ENCODE results near the gene TRAPPC10.

Gene TRAPPC10

DNA sequence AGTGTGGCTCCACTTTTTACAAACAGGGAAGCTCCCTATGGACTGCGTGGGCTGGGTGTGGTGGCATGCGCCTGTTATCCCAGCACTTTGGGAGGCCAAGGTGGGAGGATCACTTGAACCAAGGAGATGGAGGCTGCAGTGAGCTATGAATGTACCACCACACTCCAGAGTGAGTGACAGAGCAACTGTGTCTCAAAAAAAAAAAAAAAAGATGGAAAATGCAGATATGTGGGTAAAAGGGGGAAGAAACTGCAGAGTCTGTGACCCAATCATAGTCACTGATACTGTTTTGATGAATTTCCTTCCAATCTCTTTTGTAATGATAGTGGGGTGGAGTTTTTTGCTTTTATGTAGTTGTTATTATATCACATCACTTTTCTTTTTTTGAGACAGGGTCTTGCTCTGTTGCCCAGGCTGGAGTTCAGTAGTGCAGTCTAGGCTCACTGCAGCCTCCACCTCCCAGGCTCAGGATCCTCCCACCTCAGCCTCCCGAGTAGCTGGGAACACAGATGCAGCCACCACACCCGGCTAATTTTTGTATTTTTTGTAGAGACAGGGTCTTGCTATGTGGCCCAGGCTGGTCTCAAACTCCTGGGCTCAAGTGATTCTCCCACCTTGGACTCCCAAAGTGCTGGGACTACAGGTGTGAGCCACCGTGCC lies 8.7 kb upstream of the TRAPPC10 start:
- DNase-seq (ENCODE audit: low read depth) = no peak

DNA sequence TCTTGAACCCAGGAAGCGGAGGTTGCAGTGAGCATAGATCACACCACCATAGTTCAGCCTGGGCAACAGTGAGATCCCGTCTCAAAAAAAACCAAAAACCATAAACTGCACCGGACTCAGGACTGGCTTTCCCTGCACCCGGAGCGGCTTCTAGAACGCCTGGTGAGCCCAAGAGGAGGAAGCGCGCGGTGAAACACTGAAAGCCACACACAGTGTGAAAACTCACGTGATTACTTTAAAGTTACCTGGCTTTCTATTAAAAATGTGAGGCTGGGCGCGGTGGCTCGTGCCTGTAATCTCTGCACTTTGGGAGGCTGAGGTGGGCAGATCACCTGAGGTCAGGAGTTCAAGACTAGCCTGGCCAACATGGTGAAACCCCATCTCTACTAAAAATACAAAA lies 7.0 kb upstream of the TRAPPC10 start:
- no peak for DNase-seq (ENCODE audit: low read depth)

DNA sequence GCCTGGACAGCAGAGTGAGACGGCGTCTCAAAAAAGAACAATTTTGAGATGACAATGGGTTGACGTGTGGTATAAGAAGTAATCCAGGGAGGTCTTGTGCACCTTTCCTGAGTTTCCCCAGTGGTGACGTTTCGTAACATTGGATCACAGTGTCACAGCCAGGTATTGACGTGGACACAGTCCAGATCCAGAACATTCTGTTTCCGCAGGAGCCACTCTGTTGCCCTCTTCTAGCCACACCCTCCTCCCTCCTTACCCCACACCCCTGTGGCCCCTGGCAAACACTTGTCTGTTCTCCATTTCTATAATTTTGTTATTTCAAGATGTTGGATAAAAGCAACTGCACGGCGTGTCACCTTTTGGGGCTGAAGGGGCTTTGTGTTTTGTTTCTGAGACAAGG lies 6.5 kb upstream of the TRAPPC10 start:
- DNase-seq (ENCODE audit: low read depth) = no peak

DNA sequence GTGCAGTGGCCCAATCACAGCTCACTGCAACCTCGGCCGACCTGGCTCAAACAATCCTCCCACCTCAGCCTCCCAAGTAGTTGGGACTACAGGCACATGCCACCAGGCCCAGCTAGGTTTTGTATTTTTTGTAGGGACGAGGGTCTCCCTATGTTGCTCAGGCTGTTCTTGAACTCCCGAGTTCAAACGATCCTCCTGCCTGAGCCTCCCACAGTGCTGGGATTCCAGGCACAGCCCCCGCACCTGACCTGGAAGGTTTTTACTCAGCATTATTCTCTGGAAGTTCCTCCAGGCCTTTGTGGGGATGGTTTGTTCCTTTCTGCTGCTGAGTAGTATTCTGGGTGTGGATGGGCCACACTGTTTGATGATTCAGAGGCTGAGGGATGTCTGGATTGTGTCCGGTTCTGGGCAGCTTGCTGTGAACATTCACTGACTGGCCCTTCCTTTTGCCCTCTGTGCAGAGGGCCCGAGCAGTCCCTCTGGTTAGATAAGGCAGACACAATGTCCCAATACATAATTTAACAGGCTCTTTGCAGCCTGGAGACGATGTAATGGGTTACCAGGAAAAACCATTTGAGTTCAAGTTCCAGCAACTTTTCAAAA lies 6.0 kb upstream of the TRAPPC10 start:
- DNase-seq (ENCODE audit: low read depth) = peak; percentile 91

DNA sequence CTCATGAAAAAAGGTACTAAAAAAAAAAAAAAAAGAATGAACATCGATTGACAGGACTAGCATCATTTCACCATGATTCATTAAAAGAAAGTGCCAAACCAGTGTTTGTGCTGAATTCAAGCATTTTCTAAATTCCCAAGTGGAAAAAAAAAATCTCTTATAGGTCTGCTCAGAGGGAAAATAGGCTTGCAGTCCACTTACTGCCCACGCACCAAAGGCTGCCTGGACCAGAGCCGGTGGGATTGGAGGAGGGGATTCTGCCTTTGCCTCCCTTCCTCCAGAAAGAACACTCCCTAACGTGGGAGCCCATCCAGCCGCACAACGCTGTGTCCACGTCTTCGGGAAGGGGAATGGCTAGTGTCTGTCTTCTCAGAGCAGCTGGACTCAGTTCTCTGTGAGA lies 5.5 kb upstream of the TRAPPC10 start:
- peak; percentile 38 for DNase-seq (ENCODE audit: low read depth)

DNA sequence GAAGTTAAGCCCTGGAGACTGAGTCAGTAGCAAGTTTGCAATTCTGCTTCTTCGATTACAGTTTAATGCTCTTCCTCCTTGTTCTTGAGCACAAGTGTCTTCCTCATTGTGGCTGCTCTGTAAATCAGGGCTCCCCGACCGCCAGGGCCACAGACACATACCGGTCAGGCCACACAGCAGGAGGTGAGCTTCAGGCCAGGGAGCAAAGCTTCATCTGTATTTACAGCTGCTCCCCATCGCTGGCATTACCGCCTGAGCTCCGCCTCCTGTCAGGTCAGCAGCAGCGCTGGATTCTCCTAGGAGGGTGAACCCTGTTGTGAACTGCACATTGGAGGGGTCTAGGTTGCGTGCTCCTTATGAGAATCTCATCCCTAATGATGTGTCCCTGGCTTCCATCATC lies 1.7 kb upstream of the TRAPPC10 start:
- DNase-seq (ENCODE audit: low read depth) = no peak

DNA sequence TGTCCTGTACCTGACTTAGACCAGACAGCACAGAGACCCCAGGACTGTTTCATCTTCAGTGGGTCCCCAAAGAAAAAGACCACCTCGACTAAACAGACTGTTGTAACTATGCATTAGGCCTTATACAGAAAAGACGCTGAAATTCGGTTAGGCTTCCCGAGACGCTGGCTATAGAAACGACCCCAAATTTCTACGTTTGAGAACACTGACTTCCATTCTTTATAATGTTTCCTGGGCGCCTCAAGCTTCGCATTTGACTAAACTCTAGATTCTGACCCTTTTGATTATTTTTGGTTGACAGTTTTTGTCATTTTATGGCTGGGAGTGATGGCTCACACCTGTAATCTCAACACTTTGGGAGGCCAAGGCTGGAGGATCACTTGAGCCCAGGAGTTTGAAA lies 986 bp upstream of the TRAPPC10 start:
- no peak for DNase-seq (ENCODE audit: low read depth)

DNA sequence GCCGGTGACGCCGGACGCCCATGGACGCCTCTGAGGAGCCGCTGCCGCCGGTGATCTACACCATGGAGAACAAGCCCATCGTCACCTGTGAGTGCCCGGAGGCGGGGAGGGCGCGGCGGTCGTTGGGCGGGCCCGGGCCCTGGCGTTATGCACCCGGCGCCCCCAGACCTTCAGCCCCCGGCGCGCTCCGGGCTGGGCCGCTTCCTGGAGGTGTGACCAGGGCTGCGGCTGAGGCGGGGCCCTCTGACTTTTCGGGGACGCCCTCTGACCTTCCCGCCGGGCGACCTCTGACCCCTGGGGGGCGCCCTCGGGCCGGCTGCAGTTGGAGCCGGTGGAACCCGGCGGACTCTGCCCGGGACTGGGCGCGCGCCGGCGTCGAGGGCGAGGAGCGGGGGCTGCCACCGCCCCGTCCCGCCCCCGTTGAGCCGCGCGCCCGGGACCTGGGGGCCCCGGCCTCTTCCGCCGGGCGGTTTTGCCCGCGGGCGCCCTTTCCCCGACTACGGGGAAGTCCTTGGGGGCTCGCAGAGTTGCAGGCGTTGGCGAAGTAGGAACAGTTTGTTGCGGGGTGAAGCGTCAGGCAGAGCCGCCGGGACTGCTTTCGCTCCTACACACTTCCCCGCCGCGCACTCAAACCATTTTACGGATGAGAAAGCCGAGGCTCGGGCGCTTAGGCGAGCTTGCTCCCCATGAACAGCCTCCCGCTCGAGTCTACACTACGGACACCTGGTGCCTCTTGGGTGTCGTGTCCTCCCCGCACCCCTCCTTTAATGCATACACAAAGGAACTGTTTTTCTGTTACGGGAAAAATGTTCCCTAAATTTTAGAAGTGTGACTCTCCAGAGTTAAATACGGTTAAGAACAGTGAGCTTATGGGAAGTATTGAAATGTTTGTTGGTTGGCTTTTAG lies 618 bp downstream of the TRAPPC10 start:
- no peak for DNase-seq (ENCODE audit: low read depth)

DNA sequence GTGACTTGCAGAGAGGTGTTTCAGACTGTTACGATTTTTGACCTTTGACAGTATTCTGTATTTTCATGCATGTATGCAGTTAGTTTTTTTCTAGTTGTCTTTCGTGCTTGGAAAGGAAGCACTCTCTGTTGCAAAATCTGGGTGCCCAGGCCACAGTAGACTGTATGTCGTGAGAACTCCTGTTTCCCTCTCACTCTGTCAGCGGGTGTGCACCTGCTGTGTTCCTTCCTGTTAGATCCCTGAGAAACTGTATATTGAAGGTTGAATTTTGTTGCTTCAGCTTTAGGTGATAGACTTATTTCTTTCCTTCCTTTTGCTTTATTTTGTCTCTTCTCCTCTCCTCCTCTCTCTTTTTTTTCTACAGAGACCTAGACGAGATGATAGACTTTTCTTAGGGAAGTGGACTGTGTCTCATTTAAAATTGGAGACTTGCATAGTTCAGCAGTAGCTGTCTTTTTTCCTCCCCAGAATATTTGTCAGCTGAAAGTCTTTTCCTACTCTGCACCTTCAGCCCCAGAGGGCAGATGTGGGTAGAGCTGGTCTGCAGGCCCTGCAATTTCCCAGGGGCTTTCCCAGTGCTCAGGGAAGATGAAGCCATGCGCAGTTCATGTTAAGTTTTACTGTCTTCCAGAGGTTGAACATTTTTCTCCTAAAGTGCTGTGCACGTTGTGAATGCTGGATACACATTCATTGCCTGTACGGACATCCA lies 1.4 kb downstream of the TRAPPC10 start:
- DNase-seq (ENCODE audit: low read depth) = no peak

DNA sequence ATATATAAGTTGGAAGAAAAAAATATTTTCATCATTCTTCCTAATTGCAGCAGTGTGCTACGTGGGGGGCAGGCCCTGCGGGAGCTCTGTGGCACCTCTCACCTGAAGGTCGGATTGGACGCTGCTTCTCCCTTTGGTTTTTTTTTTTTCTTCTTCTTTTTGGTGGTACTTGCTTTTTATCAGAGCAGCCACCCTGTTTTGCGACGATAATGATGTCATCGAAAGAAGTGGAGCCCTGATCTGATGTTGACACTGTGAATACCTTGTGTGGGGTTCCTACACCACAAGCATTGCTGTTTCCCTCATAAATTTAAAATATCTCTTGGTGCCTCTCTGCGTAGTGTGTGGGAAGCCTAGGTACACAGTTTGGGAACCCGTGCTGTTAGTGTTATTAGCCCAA lies 5.5 kb downstream of the TRAPPC10 start:
- DNase-seq (ENCODE audit: low read depth) = no peak

DNA sequence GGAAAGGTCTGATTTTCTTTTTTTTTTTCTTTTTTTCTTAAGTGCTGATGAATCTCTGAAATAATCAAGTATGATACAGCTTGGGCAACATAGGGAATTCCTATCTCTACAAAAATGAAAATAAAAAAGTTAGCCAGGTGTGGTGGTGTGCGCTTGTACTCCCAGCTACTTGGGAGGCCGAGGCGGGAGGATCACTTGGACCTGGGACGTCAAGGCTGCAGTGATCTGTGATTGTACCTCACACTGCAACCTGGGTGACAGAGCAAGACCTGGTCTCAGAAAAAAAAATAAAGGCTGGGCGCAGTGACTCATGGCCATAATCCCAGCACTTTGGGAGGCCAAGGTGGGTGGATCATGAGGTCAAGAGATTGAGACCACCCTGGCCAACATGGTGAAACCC lies 6.0 kb downstream of the TRAPPC10 start:
- no peak for DNase-seq (ENCODE audit: low read depth)

DNA sequence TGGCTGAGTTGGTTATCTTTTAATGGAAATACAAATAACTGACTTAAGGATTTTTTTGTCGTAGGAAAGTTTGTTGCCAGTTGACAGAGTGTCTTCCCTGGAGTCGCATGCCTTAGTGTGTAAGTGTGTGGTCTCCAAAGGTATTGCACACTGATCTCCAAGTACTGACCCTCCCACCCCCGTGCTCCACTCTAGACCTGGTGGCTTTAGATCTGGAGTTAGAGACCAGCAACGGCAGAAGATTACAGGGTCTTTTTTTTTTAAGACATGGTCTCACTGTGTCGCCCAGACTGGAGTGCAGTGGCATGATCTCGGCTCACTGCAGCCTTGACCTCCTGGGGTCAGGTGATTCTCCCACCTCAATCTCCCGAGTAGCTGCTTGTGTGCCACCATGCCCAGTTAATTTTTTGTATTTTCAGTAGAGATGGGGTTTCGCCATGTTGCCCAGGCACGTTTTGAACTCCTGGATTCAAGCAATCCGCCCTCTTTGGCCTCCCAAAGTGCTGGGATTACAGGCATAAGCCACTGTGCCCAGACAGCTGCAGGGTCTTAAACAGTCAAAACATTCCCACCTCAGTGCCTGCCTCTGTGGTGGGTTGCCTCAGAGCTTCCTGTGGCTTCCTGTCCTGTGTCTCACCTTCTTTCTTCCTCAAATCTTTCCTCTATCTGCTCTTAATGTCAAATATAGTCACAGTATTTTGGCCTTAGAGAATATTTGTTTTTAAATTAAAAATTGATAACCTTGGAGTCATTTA lies 6.9 kb downstream of the TRAPPC10 start:
- DNase-seq (ENCODE audit: low read depth) = no peak

DNA sequence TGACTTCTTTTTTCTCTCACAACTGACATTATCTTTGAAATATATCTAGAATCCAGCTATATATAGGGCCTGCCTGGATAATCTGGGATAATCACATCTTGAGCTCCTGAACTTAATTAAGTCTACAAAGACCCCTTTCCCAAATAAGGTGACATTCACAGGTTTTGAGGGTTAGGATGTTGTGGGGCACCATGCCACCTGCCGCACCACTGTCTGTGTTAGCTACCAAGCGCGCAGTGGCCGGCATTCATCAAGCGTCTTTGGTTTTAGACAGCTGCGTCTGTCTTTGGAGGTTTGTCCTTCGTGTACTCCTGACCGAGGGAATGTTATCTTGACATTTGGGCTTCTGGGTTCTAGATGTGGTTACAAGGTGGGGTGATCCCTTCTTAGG lies 7.5 kb downstream of the TRAPPC10 start:
- DNase-seq (ENCODE audit: low read depth) = no peak

DNA sequence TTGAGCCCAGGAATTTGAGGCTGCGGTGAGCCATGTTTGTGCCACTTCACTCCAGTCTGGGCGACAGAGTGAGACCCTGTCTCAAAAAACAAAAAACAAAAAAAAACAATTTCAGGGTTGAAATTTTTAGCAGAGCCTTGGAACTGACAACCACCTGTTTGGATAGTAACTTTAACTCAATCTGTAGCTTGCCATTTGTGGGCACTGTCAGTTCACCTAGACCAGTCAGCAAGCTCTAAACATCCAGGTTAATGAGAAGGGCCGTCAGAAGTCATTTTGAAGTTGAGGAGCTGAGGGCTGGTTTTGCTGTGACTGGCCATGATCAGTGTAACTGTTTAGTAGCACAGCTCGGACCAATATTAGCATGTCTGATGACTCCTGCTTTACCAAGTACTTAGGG lies 8.4 kb downstream of the TRAPPC10 start:
- no peak for DNase-seq (ENCODE audit: low read depth)

DNA sequence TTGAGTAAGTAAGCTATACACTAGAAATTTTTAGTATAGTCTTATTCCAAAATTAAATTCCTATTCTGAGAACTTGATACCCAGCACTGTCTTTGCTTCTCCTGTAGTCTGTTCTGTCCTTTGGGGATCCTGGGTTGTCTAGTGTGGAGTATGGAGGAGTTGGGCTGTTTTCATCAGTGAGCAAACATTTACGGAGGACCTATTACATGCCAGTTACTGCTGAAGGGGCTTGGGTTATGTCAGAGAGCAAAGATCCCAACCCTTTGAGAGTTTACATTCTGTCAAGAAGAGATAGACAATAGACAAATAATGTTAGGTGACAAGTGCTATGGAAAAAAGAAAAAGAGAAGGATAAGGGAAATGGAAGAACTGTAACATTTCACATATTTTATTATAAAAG lies 9.0 kb downstream of the TRAPPC10 start:
- DNase-seq (ENCODE audit: low read depth) = no peak

DNA sequence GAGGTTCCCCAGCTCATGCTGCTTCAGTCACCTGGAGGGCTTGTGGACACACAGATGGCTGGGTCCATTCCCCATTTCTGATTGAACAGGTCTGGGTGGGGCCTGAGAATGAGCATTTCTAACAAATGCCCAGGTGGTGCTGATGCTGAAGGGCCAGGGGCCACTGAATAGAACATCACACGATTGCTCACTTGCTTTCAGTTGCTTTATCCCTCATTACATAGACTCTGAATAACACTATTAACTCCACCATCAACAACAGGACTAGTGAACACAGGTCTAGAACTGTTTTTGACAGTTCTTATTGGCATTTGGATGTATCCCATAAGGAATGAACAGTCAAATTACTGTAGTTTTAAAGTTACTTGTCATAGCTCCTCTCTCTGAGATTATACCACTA lies 12.1 kb downstream of the TRAPPC10 start:
- DNase-seq (ENCODE audit: low read depth) = no peak

DNA sequence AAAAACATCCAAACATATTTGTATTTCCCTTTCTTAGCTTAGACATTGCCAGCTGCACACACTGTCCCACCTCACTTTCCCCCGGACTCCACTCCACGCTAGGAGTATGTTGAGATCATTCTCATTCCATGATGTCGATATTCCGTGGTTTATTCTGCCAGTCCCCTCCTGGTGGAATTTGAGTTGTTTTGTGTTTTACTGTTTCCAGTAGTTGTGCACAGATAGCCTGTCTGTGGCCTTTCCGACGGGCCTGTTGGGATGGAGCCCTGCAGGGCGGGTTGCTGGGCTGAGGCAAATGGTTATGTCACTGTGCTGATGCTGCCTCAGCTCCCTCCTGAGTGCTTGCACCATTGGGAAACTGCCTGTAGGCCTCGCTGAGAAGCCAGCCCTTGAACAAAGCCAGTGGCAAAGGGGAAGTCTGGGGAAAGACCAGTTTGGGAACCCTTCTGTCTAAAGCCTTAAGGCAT lies 12.8 kb downstream of the TRAPPC10 start:
- DNase-seq (ENCODE audit: low read depth) = peak; percentile 65

DNA sequence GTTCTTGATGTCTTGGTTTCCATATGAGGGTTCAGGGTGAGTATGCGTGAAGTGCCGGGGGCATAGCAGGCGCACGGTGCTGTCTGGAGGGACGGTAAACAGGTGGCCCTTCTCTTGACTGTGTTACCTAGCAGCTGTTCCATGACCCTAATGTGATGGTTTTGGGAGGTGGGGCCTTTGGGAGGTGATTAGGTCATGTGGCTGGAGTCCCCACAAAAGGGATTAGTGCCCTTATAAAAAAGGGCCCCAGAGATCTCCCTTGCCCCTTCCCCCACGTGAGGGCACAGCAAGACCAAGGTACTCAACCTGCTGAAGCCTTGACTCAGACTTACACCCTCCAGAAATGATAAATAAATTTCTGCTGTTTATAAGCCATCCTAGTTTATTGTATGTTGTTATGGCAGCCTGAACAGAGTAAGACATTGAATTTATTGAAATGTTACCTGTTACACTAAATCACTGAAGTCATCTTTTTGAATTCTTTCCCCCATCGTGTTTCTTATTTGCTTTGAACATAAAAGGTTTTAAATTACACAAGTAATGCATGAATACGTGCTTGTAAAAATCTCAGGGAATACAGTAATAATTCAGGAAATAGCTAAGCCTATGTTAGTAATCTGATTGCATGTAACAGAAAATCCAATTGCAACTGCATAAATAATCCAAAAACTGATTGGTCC lies 15.6 kb downstream of the TRAPPC10 start:
- DNase-seq (ENCODE audit: low read depth) = no peak

DNA sequence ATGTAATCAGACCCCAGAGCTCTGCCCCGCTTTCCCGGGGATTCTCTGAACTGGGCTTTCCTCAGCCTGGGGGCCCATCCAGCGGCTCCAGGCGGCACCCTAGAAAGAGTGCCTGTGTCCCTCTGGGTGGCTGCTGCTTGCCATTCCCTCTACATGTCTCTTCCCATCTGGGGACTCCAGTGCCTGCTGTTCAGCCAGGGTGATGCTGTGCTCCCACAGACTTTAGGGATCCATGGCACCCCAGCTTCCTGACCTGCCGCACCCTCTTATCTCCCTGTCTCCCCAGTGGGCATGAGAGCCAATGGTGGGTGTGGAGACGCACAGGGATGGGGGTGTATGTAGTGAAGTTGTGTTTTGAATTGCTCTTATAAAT lies 16.2 kb downstream of the TRAPPC10 start:
- DNase-seq (ENCODE audit: low read depth) = no peak

DNA sequence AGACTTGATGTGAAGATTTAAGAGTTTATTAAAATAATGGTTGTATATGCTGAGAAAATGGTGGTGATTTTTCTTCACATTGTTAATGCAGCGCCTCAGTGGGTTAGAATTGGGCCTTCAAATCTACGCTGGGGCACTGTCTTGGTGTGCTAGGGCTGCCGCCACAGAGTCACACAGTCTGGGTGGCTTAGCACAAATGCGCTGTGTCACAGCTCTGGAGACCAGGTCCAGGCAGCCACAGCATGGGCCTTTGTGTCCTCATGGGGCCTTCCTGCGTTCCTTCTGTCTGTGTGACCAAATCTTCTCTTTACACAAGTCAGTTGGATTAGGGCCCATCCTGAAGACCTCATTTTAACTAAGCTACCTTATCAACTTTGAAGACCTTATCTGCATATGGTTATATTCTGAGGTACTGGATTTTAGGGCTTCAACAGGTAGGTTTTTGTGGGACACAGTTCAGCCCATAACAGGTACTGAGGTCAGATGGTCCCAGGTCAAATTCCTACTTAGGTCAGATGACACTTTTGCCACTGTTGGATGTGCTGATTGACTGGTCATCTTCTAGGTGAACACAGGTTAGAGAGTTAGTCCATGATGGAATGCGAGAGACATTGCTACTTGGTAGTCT lies 17.5 kb downstream of the TRAPPC10 start:
- DNase-seq (ENCODE audit: low read depth) = no peak

DNA sequence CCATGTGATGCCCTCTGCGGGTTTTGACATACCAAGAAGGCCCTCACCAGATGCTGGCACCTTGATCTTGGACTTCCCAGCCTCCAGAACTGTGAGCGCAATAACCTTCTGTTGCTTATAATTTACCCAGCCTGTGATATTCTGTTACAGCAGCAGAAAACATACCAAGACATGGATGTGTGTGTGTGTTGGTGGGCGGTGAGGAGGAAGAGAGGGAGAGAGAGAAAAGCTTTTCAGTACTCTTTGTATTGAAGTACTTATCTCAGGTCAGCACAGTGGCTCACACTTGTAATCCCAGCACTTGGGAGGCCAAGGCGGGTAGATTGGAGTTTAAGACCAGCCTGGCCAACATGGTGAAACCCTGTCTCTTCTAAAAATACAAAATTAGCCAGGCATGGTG lies 23.1 kb downstream of the TRAPPC10 start:
- DNase-seq (ENCODE audit: low read depth) = no peak
